ENCODE measurements around the gene RASSF4. TPM values are rescaled to one million over a fixed set of nuclear protein-coding genes. Genes with fewer than 3 reads are reported as not detected.

Gene RASSF4
- total RNA-seq, 1 experiment from 2014 or later = 2.8 TPM

DNA sequence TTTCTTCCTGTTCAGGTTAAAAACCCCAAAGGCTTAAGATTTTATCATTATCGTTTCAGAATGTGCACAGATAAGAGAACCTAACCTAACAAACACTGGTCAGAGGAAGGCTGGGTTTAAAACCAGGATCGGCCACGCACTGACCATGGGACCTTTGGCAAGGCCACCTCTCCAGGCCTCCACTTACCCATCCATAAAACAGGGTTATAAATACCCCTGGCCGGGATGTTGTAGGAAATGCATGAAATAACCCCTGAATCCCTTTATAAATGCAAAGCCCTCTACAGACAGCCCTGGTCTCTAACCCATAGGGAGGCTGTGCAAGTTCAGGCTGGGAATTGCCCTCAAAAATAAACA is 18.6 kb downstream of the RASSF4 start:
- intact Hi-C loops (cut with micrococcal nuclease) = loop anchor here (1.0 kb wide), 1 partner anchor 19 kb away; the partner anchor contains the start of gene RASSF4
- H3K79me2 ChIP-seq (ENCODE audit: insufficient read depth, low read length) = no peaks in the 10 kb centered on the region
- H3K9ac ChIP-seq (ENCODE audit: low read length) = peak overlapping the region; percentile 65
- H3K4me3 ChIP-seq (replicated peaks in 1 of 2; ENCODE audit: low read depth in 1 of 2, low read length in 2 of 2) = peak overlapping the region; percentile 43 to 56
- no peaks in the 10 kb centered on the region for H3K9me3 ChIP-seq (ENCODE audit: control insufficient read depth in 1 of 2, insufficient read depth in 1 of 2, low read depth in 1 of 2, low read length in 2 of 2)
- H4K20me1 ChIP-seq (ENCODE audit: insufficient read depth) = no peaks in the 10 kb centered on the region
- no peaks in the 10 kb centered on the region for H3K27me3 ChIP-seq (ENCODE audit: insufficient read depth, low read length)
- no peaks in the 10 kb centered on the region for H3K36me3 ChIP-seq (ENCODE audit: control insufficient read depth in 1 of 2, insufficient read depth in 2 of 2, low read length in 2 of 2)
- ATAC-seq = no peak
- peaks cover 57 to 75% of the 10 kb centered on the region in 2 experiments for H3K4me1 ChIP-seq (ENCODE audit: control insufficient read depth in 1 of 2, insufficient read depth in 2 of 2, low read length in 2 of 2)
- peak overlapping the region; percentile 63; the same call in 1 of the 2 replicates for H3K27ac ChIP-seq (ENCODE audit: low read depth, low read length)
- peak overlapping the region; percentile 89 for H3K4me2 ChIP-seq (ENCODE audit: low read length)
- no peak for DNase-seq (ENCODE audit: low read depth, low spot score)
- no peak overlapping the region for H2AFZ ChIP-seq (ENCODE audit: low read depth, low read length, poor library complexity, severe bottlenecking)
- TF ChIP-seq EGR1 (IDR thresholded peaks at IDR 0.05; ENCODE audit: low read depth) = no peak
- TF ChIP-seq ZNF274 (IDR thresholded peaks at IDR 0.05; ENCODE audit: low read depth, low read length) = no peak
- TF ChIP-seq POLR2AphosphoS5 (IDR thresholded peaks at IDR 0.05; ENCODE audit: low read depth, low read length) = no peak
- no peak for TF ChIP-seq ZFX (IDR thresholded peaks at IDR 0.05)
- TF ChIP-seq SIN3A (IDR thresholded peaks at IDR 0.05; ENCODE audit: low read depth) = no peak
- TF ChIP-seq, protein P1, sequence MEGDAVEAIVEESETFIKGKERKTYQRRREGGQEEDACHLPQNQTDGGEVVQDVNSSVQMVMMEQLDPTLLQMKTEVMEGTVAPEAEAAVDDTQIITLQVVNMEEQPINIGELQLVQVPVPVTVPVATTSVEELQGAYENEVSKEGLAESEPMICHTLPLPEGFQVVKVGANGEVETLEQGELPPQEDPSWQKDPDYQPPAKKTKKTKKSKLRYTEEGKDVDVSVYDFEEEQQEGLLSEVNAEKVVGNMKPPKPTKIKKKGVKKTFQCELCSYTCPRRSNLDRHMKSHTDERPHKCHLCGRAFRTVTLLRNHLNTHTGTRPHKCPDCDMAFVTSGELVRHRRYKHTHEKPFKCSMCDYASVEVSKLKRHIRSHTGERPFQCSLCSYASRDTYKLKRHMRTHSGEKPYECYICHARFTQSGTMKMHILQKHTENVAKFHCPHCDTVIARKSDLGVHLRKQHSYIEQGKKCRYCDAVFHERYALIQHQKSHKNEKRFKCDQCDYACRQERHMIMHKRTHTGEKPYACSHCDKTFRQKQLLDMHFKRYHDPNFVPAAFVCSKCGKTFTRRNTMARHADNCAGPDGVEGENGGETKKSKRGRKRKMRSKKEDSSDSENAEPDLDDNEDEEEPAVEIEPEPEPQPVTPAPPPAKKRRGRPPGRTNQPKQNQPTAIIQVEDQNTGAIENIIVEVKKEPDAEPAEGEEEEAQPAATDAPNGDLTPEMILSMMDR (IDR thresholded peaks at IDR 0.05 in 2 of 3, conservative IDR thresholded peaks at IDR 0.05 in 1 of 3; ENCODE audit: borderline replicate concordance in 1 of 3, insufficient read depth in 1 of 3, low read depth in 2 of 3, low read length in 2 of 3) = no peak
- no peak for TF ChIP-seq JUND (IDR thresholded peaks at IDR 0.05)
- TF ChIP-seq CBX3 (IDR thresholded peaks at IDR 0.05; ENCODE audit: low read depth) = no peak
- TF ChIP-seq, protein P2, sequence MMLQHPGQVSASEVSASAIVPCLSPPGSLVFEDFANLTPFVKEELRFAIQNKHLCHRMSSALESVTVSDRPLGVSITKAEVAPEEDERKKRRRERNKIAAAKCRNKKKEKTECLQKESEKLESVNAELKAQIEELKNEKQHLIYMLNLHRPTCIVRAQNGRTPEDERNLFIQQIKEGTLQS (IDR thresholded peaks at IDR 0.05) = no peak
- no peak for TF ChIP-seq ELF1 (IDR thresholded peaks at IDR 0.05; ENCODE audit: borderline replicate concordance, low read depth)
- no peak for TF ChIP-seq CEBPB (IDR thresholded peaks at IDR 0.05; ENCODE audit: low read depth)
- no peak for TF ChIP-seq RAD21 (IDR thresholded peaks at IDR 0.05; ENCODE audit: low read depth)
- no peak for TF ChIP-seq SP1 (IDR thresholded peaks at IDR 0.05; ENCODE audit: low read depth)
- no peak for TF ChIP-seq YY1 (IDR thresholded peaks at IDR 0.05; ENCODE audit: extremely low read depth, insufficient replicate concordance, low read depth, low read length)
- no peak for TF ChIP-seq FOSL1 (IDR thresholded peaks at IDR 0.05; ENCODE audit: low read depth)
- no peak for TF ChIP-seq SRF (IDR thresholded peaks at IDR 0.05; ENCODE audit: low read depth)
- H3K9me2 ChIP-seq (ENCODE audit: insufficient read depth) = no peaks in the 10 kb centered on the region
- CTCF ChIA-PET = interaction anchor here (0.9 to 3.1 kb wide), 4 partner anchors 16 to 45 kb away, joined by 3 to 14 read pairs (median 4); no protein-coding TSS in a partner anchor
- TSS peak; percentile 88 for BruUV-seq (replicated peaks)
- POLR2A ChIA-PET = interaction anchor here (0.8 to 1.8 kb wide), 8 partner anchors 10 to 257 kb away, joined by 3 to 15 read pairs (median 6); no protein-coding TSS in a partner anchor
- RAD21 ChIA-PET (ENCODE audit: low non-redundant PET in 1 of 2, low total read pairs in 2 of 2, uncharacterized antibody in 2 of 2, unreplicated experiment in 2 of 2) = interaction anchor here in 1 of 2 experiments (1.2 kb wide), 1 partner anchor 45 kb away, joined by 3 read pairs; no protein-coding TSS in a partner anchor
